ENCODE measurements around the gene ZNF134.

DNA sequence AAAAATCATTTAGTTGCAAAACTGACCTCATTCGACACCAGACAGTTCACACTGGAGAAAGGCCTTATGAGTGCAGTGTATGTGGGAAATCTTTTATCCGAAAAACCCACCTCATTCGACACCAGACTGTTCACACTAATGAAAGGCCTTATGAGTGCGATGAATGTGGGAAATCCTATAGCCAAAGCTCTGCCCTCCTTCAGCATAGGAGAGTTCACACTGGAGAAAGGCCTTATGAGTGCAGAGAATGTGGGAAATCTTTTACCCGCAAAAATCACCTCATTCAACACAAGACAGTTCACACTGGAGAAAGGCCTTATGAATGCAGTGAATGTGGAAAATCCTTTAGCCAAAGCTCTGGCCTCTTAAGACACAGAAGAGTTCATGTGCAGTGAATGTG lies 7.1 kb upstream of the ZNF134 start:
- TF ChIP-seq, protein P1, sequence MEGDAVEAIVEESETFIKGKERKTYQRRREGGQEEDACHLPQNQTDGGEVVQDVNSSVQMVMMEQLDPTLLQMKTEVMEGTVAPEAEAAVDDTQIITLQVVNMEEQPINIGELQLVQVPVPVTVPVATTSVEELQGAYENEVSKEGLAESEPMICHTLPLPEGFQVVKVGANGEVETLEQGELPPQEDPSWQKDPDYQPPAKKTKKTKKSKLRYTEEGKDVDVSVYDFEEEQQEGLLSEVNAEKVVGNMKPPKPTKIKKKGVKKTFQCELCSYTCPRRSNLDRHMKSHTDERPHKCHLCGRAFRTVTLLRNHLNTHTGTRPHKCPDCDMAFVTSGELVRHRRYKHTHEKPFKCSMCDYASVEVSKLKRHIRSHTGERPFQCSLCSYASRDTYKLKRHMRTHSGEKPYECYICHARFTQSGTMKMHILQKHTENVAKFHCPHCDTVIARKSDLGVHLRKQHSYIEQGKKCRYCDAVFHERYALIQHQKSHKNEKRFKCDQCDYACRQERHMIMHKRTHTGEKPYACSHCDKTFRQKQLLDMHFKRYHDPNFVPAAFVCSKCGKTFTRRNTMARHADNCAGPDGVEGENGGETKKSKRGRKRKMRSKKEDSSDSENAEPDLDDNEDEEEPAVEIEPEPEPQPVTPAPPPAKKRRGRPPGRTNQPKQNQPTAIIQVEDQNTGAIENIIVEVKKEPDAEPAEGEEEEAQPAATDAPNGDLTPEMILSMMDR (IDR thresholded peaks at IDR 0.05): no peak
- no peak for TF ChIP-seq POLR2A (IDR thresholded peaks at IDR 0.05)

All from testis (tissue), 2 donors.